ENCODE results near the gene HOMER2.

DNA sequence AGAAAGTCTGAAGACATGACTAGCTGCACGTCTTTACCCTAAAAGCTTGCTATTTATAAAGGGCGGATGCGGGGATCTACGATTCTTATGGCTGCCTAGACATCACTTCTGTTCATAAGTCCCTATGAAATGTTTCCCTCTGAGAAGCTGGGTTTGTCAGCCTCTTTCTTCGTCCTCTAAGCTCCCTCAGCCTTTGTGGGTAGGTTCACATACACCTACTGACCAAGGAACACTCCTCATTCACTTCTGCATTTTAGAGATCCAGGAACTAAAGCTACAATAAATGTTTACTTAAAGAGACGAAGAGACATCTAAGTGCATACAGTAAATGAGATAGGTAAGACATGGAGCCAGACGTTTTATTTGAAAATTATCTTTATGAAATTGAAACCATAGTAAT lies 16.8 kb upstream of the HOMER2 start:
- TF ChIP-seq, protein P1, sequence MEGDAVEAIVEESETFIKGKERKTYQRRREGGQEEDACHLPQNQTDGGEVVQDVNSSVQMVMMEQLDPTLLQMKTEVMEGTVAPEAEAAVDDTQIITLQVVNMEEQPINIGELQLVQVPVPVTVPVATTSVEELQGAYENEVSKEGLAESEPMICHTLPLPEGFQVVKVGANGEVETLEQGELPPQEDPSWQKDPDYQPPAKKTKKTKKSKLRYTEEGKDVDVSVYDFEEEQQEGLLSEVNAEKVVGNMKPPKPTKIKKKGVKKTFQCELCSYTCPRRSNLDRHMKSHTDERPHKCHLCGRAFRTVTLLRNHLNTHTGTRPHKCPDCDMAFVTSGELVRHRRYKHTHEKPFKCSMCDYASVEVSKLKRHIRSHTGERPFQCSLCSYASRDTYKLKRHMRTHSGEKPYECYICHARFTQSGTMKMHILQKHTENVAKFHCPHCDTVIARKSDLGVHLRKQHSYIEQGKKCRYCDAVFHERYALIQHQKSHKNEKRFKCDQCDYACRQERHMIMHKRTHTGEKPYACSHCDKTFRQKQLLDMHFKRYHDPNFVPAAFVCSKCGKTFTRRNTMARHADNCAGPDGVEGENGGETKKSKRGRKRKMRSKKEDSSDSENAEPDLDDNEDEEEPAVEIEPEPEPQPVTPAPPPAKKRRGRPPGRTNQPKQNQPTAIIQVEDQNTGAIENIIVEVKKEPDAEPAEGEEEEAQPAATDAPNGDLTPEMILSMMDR (IDR thresholded peaks at IDR 0.05), result no peak
- TF ChIP-seq ZFX (IDR thresholded peaks at IDR 0.05; ENCODE audit: borderline replicate concordance), result no peak
